Breast epithelium (tissue), 3 donors: ENCODE measurements around the gene NMRAL1.

Experiments used
- POLR2A ChIP-seq: fragments of 450-650 bp; IDR thresholded peaks from one replicate; pipeline ENCODE4 v1.6.1; 2016; ENCODE audit warnings: antibody characterized with exemption, mild to moderate bottlenecking, moderate library complexity
- POLR2AphosphoS5 ChIP-seq, 3 donors: sonication (generic); formaldehyde crosslinking; IDR thresholded peaks; one replicate each; pipeline ENCODE4 v1.6.1; 2017; ENCODE audit warnings: antibody characterized with exemption in 3 of 3
- TF ChIP-seq, protein P1 (sequence below), 3 donors: fragments of 450-650 bp; IDR thresholded peaks; one replicate each; pipeline ENCODE4 v1.5.1; 2016 to 2017; ENCODE audit warnings: antibody characterized with exemption in 3 of 3, mild to moderate bottlenecking in 3 of 3, moderate library complexity in 3 of 3

DNA sequence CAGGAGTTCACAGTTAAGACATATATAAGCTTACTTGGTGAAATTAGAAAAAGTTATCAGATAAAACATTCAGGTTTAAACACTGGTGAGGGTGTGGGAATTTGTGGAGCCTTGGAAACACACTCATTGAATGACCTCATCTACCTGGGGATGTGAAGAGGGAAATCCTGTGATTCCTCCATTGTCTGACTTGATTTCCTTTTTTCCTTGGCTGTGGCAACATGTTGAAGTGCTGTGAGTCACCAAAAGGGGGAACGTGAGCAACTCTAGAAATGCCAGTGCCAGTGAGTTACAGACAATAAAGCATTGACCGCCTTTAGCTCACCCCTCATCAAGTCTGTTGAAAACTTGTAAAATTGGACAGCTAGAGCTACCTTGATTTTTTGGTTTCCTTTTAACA, 3.5 kb upstream of the NMRAL1 start:
- TF ChIP-seq, protein P1, sequence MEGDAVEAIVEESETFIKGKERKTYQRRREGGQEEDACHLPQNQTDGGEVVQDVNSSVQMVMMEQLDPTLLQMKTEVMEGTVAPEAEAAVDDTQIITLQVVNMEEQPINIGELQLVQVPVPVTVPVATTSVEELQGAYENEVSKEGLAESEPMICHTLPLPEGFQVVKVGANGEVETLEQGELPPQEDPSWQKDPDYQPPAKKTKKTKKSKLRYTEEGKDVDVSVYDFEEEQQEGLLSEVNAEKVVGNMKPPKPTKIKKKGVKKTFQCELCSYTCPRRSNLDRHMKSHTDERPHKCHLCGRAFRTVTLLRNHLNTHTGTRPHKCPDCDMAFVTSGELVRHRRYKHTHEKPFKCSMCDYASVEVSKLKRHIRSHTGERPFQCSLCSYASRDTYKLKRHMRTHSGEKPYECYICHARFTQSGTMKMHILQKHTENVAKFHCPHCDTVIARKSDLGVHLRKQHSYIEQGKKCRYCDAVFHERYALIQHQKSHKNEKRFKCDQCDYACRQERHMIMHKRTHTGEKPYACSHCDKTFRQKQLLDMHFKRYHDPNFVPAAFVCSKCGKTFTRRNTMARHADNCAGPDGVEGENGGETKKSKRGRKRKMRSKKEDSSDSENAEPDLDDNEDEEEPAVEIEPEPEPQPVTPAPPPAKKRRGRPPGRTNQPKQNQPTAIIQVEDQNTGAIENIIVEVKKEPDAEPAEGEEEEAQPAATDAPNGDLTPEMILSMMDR (IDR thresholded peaks at IDR 0.05): no peak
- TF ChIP-seq POLR2A (no peak), POLR2AphosphoS5 (IDR thresholded peaks at IDR 0.05) (no peak)
